ENCODE data around the gene MLIP.

The MLIP gene

GRCh38 chr6:54217018-54217417 lies 105.8 kb downstream of the MLIP start:
- in situ Hi-C loops (cut with MboI; ENCODE audit: low pct_unique_long_range_greater_than_20kb, low sequenced_read_pairs, unreplicated experiment): no loop called here
- DNase-seq (ENCODE audit: low spot score): no peak

DNA sequence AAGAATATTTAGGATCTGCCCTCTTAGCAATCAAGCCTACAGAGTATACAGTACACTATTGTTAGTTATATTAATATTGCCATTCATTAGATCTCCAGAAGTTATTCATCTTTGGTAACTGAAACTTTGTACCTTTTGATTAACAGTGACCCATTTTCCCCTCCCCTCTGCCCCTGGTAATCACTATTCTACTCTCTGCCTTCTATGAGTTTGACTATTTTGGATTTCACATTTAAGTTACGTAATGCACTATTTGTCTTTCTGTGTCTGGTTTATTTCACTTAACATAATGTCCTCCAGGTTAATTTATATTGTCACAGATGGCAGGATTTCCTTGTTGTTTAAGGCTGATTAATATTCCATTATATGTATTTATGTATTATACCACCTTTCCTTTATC lies 111.0 kb downstream of the MLIP start:
- TF ChIP-seq, protein P1, sequence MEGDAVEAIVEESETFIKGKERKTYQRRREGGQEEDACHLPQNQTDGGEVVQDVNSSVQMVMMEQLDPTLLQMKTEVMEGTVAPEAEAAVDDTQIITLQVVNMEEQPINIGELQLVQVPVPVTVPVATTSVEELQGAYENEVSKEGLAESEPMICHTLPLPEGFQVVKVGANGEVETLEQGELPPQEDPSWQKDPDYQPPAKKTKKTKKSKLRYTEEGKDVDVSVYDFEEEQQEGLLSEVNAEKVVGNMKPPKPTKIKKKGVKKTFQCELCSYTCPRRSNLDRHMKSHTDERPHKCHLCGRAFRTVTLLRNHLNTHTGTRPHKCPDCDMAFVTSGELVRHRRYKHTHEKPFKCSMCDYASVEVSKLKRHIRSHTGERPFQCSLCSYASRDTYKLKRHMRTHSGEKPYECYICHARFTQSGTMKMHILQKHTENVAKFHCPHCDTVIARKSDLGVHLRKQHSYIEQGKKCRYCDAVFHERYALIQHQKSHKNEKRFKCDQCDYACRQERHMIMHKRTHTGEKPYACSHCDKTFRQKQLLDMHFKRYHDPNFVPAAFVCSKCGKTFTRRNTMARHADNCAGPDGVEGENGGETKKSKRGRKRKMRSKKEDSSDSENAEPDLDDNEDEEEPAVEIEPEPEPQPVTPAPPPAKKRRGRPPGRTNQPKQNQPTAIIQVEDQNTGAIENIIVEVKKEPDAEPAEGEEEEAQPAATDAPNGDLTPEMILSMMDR (IDR thresholded peaks at IDR 0.05; ENCODE audit: extremely low read depth, insufficient read depth, missing control alignments): no peak
- DNase-seq (ENCODE audit: low spot score): no peak
- in situ Hi-C loops (cut with MboI; ENCODE audit: low pct_unique_long_range_greater_than_20kb, low sequenced_read_pairs, unreplicated experiment): no loop called here

More at GRCh38 chr6:54217018-54217417, 105.8 kb downstream of the MLIP start:
- TF ChIP-seq, protein P1 (IDR thresholded peaks at IDR 0.05; ENCODE audit: extremely low read depth, insufficient read depth, missing control alignments): no peak

DNA sequence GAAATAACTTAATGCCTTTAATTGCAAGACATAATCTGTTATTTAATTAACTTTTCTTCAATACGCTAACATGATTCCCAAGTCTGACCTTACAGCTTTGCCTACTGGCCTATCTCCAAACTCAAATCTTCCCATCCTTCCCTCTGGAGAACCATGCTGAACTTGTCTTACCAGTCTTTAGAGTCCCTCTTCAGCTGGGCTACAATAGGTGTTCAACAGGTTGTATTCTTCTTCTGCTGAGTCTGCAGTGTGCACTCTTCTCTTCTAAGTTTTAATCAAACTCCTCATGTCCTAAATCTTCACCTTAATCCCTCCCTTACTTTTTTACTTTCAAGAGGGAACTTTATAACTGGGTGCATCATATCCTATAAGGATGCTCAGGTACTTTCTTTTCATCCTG lies 121.5 kb downstream of the MLIP start:
- TF ChIP-seq, protein P1 (IDR thresholded peaks at IDR 0.05; ENCODE audit: extremely low read depth, insufficient read depth, missing control alignments): no peak
- DNase-seq (ENCODE audit: low spot score): no peak
- in situ Hi-C loops (cut with MboI; ENCODE audit: low pct_unique_long_range_greater_than_20kb, low sequenced_read_pairs, unreplicated experiment): no loop called here

DNA sequence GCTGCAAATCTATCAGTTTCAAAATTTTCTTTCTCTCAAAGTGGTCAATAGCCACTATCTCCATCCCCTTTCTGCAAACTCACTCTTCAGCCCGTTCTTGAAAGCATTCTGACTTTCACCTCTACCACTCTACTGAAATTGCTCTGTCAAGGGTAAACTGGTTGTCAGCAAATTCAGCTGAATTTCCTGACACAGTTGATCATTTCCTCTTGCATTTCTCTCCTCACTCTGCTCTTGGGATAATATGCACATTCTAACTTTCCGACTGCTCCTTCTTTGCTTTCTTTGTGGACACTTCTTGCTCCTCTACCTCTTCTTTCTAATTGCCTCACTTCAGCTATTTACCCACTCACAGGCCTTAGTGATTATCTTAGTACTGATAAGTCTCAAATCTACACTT lies 123.3 kb downstream of the MLIP start:
- in situ Hi-C loops (cut with MboI; ENCODE audit: low pct_unique_long_range_greater_than_20kb, low sequenced_read_pairs, unreplicated experiment): no loop called here
- no peak for DNase-seq (ENCODE audit: low spot score)
- TF ChIP-seq, protein P1 (IDR thresholded peaks at IDR 0.05; ENCODE audit: extremely low read depth, insufficient read depth, missing control alignments): no peak

DNA sequence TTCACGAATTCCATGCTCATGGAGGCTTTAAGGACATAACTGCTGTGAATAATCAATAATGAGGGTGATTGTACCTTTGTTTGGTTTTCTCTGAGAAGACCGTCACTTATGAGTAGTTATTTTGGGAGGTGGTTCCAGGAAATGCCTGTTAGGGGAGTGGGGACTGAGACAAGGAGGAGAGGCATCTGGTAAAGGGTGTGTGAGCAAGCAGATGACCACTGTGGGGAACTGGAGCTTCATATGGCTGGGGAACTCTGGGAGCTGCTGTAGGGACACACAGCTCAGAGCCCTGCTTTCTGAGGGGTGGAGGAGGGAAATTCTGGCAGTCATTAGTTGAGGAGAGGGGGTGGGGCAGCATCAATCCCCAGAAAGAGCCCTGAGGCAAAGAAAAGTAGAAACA lies 125.7 kb downstream of the MLIP start:
- TF ChIP-seq, protein P1 (IDR thresholded peaks at IDR 0.05; ENCODE audit: extremely low read depth, insufficient read depth, missing control alignments): no peak
- no peak for DNase-seq (ENCODE audit: low spot score)
- in situ Hi-C loops (cut with MboI; ENCODE audit: low pct_unique_long_range_greater_than_20kb, low sequenced_read_pairs, unreplicated experiment): no loop called here

DNA sequence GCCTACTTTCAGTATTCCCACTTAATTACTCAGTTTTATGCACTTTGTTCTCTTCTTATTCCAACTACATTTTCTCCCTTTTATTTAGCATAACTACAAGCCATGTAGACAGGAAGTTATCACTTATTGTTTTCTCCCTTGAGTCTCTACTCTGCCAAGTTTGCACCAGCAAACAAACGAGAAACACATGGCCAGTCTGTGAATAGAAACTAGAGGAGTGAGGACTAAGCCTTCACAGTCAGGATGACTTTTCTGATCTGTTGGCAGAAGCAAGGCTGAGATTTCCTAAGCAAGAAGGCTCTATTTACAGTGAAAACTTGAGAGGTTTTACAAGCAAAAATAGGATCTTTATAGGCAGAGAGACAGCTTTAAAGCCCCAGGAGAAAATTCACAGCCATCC lies 127.2 kb downstream of the MLIP start:
- TF ChIP-seq, protein P1 (IDR thresholded peaks at IDR 0.05; ENCODE audit: extremely low read depth, insufficient read depth, missing control alignments): no peak
- in situ Hi-C loops (cut with MboI; ENCODE audit: low pct_unique_long_range_greater_than_20kb, low sequenced_read_pairs, unreplicated experiment): no loop called here
- DNase-seq (ENCODE audit: low spot score): no peak

DNA sequence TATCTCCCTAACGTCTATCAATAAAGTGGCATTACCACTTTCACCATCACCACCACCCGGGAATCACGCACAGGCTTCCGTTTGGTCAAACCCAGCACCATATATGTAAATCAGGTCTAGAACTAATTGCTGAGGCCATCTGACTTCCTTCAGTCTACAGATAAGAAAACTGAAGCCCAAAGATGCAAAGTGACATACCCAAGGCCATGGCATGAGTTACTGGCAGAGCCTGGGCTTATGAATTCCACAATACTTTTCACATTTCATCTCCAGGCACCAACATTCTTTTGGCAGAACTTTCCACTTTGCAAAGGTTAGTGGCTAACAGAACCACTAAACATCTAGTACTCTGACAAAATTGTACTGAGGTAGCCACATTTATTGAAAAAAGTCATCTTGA lies 132.5 kb downstream of the MLIP start:
- TF ChIP-seq, protein P1 (IDR thresholded peaks at IDR 0.05; ENCODE audit: extremely low read depth, insufficient read depth, missing control alignments): no peak
- no peak for DNase-seq (ENCODE audit: low spot score)
- in situ Hi-C loops (cut with MboI; ENCODE audit: low pct_unique_long_range_greater_than_20kb, low sequenced_read_pairs, unreplicated experiment): no loop called here

Measured in GM13977 (cell line).